SK-N-SH (cell line): Measurements from ENCODE around the gene RIMS1. TPM values are rescaled to one million over a fixed set of nuclear protein-coding genes. Genes with fewer than 3 reads are reported as not detected.

Experiments used
- CTCF ChIA-PET: fragments of 300-600, 350-600 bp; formaldehyde crosslinking; extraction: SDS; loops from one replicate; lab custom pipeline; 2021; lab: Yijun Ruan, JAX
- POLR2A ChIA-PET: fragments of 350-600 bp; sonication (Branson Sonifier 250); formaldehyde crosslinking; extraction: SDS; loops from one replicate; lab custom pipeline; 2020; ENCODE audit warnings: antibody characterized with exemption, inconsistent platforms; lab: Yijun Ruan, JAX
- DNase-seq: peaks from one replicate; pipeline ENCODE4 v3.0.0; 2012
- H2AFZ ChIP-seq: fragments of 200-600 bp; sonication (generic); 2 replicates; pipeline ENCODE4 v1.8.1; 2016; ENCODE audit warnings: antibody characterized with exemption, mild to moderate bottlenecking, low read depth
- H3F3A ChIP-seq: fragments of 200-600 bp; sonication (generic); replicated peaks from 2 replicates; pipeline ENCODE3; 2016; ENCODE audit warnings: antibody characterized with exemption, mild to moderate bottlenecking; ENCODE audit not compliant: insufficient read depth
- H3K27ac ChIP-seq, 2 experiments: fragments of 200-500 bp in 1 of 2; fragments of 200-600 bp in 1 of 2; sonication (Bioruptor generic) in 1 of 2; sonication (generic), shearing (Covaris generic) in 1 of 2; 2 replicates each; pipeline versions ENCODE4 v1.5.1 to v1.6.1; 2014 to 2016; ENCODE audit warnings: low read depth in 2 of 2, inconsistent platforms in 1 of 2, low read length in 1 of 2, mild to moderate bottlenecking in 1 of 2, mixed read lengths in 1 of 2
- H3K27me3 ChIP-seq: fragments of 200-600 bp; sonication (generic), shearing (Covaris generic); 2 replicates; pipeline ENCODE4 v1.6.1; 2016; ENCODE audit warnings: mixed run types; ENCODE audit not compliant: insufficient read depth
- H3K36me3 ChIP-seq, 2 experiments: fragments of 200-500 bp in 1 of 2; fragments of 200-600 bp in 1 of 2; sonication (Bioruptor generic) in 1 of 2; sonication (generic) in 1 of 2; replicated peaks in 1 of 2; 2 replicates each; pipeline versions ENCODE3 to v1.5.1; 2014 to 2016; ENCODE audit warnings: low read length in 1 of 2, mild to moderate bottlenecking in 1 of 2; ENCODE audit not compliant: insufficient read depth in 2 of 2, control insufficient read depth in 1 of 2
- H3K4me1 ChIP-seq, 2 experiments: fragments of 200-500 bp in 1 of 2; fragments of 200-600 bp in 1 of 2; sonication (Bioruptor generic) in 1 of 2; sonication (generic), shearing (Covaris generic) in 1 of 2; 2 replicates each; pipeline versions ENCODE4 v1.5.1 to v1.6.1; 2014 to 2016; ENCODE audit warnings: low read depth in 1 of 2, low read length in 1 of 2, mixed run types in 1 of 2; ENCODE audit not compliant: insufficient read depth in 2 of 2, control insufficient read depth in 1 of 2
- H3K4me2 ChIP-seq: fragments of 200-600 bp; sonication (generic), shearing (Covaris generic); 2 replicates; pipeline ENCODE4 v1.6.1; 2017; ENCODE audit warnings: mixed run types
- H3K4me3 ChIP-seq, 2 experiments: fragments of 200-500 bp in 1 of 2; fragments of 200-600 bp in 1 of 2; sonication (Bioruptor generic) in 1 of 2; sonication (generic), shearing (Covaris generic) in 1 of 2; 2 replicates each; pipeline versions ENCODE4 v1.5.1 to v1.8.1; 2014 to 2016; ENCODE audit warnings: low read depth in 2 of 2, inconsistent platforms in 1 of 2, low read length in 1 of 2, mild to moderate bottlenecking in 1 of 2, mixed read lengths in 1 of 2, moderate library complexity in 1 of 2
- H3K79me2 ChIP-seq: fragments of 200-600 bp; sonication (generic); 2 replicates; pipeline ENCODE4 v1.8.1; 2017; ENCODE audit warnings: mild to moderate bottlenecking; ENCODE audit not compliant: insufficient read depth
- H3K9ac ChIP-seq: fragments of 200-600 bp; sonication (generic); 2 replicates; pipeline ENCODE4 v1.6.1; 2017; ENCODE audit warnings: mixed run types
- H3K9me2 ChIP-seq: fragments of 200-600 bp; sonication (generic); 2 replicates; pipeline ENCODE4 v1.6.1; 2017; ENCODE audit warnings: mixed run types
- H3K9me3 ChIP-seq: fragments of 200-600 bp; sonication (generic); 2 replicates; pipeline ENCODE4 v1.6.1; 2017; ENCODE audit warnings: mixed run types, mild to moderate bottlenecking, moderate library complexity
- H4K20me1 ChIP-seq: fragments of 200-600 bp; sonication (generic); 2 replicates; pipeline ENCODE4 v1.6.1; 2017; ENCODE audit warnings: mild to moderate bottlenecking, mixed run types; ENCODE audit not compliant: insufficient read depth
- CHD2 ChIP-seq: fragments of 150-350 bp; IDR thresholded peaks from 2 replicates; pipeline ENCODE4 v1.6.1; 2018; ENCODE audit warnings: low read length; ENCODE audit not compliant: partially characterized antibody
- EZH2phosphoT487 ChIP-seq: fragments of 200-600 bp; sonication (generic); IDR thresholded peaks from 2 replicates; pipeline ENCODE4 v1.6.1; 2017; ENCODE audit warnings: low read depth, mixed run types, mild to moderate bottlenecking, antibody characterized with exemption, moderate library complexity, borderline replicate concordance
- FOXM1 ChIP-seq: IDR thresholded peaks from 2 replicates; pipeline ENCODE4 v1.4.0; 2012; ENCODE audit warnings: low read depth, mild to moderate bottlenecking
- MEF2A ChIP-seq: IDR thresholded peaks from 2 replicates; pipeline ENCODE4 v1.4.0; 2012; ENCODE audit warnings: low read depth, borderline replicate concordance
- NRF1 ChIP-seq: IDR thresholded peaks from 2 replicates; pipeline ENCODE4 v1.6.1; 2012; ENCODE audit warnings: low read depth, mild to moderate bottlenecking, low read length
- POLR2AphosphoS5 ChIP-seq: IDR thresholded peaks from 2 replicates; pipeline ENCODE4 v1.6.1; 2012; ENCODE audit warnings: low read depth, low read length
- RCOR1 ChIP-seq: fragments of 150-350 bp; IDR thresholded peaks from 2 replicates; pipeline ENCODE4 v1.6.1; 2017; ENCODE audit warnings: antibody characterized with exemption, low read length
- REST ChIP-seq: IDR thresholded peaks from 2 replicates; pipeline ENCODE4 v1.6.1; 2012; ENCODE audit warnings: mild to moderate bottlenecking, low read depth, low read length, moderate library complexity
- RFX5 ChIP-seq: IDR thresholded peaks from 2 replicates; pipeline ENCODE4 v1.6.1; 2012; ENCODE audit warnings: mild to moderate bottlenecking, improper control_type of control experiment, low read length
- RXRA ChIP-seq: IDR thresholded peaks from 2 replicates; pipeline ENCODE4 v1.4.0; 2012; ENCODE audit warnings: low read depth, mild to moderate bottlenecking, borderline replicate concordance
- USF2 ChIP-seq: fragments of 150-350 bp; IDR thresholded peaks from 2 replicates; pipeline ENCODE4 v1.6.1; 2017; ENCODE audit warnings: antibody characterized with exemption, low read length, low read depth, borderline replicate concordance
- YY1 ChIP-seq: IDR thresholded peaks from 2 replicates; pipeline ENCODE4 v1.4.0; 2012; ENCODE audit warnings: low read depth, mild to moderate bottlenecking
- ZBTB33 ChIP-seq: IDR thresholded peaks from 2 replicates; pipeline ENCODE4 v1.4.0; 2012; ENCODE audit warnings: low read depth, borderline replicate concordance
- WGBS: methylation state at CpG from one replicate; pipeline ENCODE4 v1.1.6; 2017; ENCODE audit warnings: low lambda C conversion rate; 5-methylcytosine and 5-hydroxymethylcytosine counted together
- polyA plus RNA-seq, 3 experiments: library from polyadenylated mRNA; depleted of rRNA; stranded (reverse); fragments of >200 nt; gene quantifications; 2 replicates each; pipeline ENCODE4 v1.2.3, GENCODE V29; 2012
- TF ChIP-seq, protein P1 (sequence below): IDR thresholded peaks from 2 replicates; pipeline ENCODE4 v1.4.0; 2012; ENCODE audit warnings: low read depth

RIMS1 gene
- polyA plus RNA-seq, 1 of the 3 experiments (the other 2 are of a cell fraction) = 0.20 TPM

DNA sequence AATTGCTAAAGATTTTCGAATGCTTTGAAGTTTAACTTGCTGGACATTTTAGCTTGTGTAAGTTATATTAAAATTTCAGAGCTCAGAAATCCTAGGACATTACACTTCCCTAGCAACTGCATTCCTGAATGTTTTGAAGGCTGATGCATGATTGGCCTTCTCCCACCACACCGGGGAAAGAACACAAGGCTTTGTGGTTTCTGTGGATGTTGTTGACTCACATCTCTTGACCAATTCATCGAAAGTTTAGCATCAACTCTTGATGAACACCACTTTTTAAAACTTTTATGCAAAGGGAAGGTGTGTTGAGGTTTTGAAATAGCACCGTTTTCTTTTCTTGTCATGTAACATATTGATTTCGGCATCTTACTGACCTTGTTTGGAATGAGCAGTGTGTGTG is 81.1 kb downstream of the RIMS1 start:
- Histone ChIP-seq H4K20me1 (no peaks in the 10 kb centered on the region), H2AFZ (no peak overlapping the region), H3K27ac (no peak overlapping the region), H3K79me2 (no peaks in the 10 kb centered on the region), H3K4me3 (no peak overlapping the region), H3K4me2 (no peak overlapping the region), H3K9me3 (no peaks in the 10 kb centered on the region), H3K9ac (no peak overlapping the region), H3K9me2 (no peaks in the 10 kb centered on the region), H3F3A (no peaks in the 10 kb centered on the region), H3K4me1 (no peaks in the 10 kb centered on the region), H3K27me3 (no peaks in the 10 kb centered on the region), H3K36me3 (no peaks in the 10 kb centered on the region)
- POLR2A ChIA-PET = no interaction called here
- 27% methylated on average over 5 of the region's 5 CpGs for WGBS
- DNase-seq = no peak
- CTCF ChIA-PET = no interaction called here
- TF ChIP-seq EZH2phosphoT487 = no peak
- no peak for TF ChIP-seq RFX5
- no peak for TF ChIP-seq REST
- no peak for TF ChIP-seq RCOR1
- no peak for TF ChIP-seq ZBTB33
- no peak for TF ChIP-seq MEF2A
- no peak for TF ChIP-seq NRF1

DNA sequence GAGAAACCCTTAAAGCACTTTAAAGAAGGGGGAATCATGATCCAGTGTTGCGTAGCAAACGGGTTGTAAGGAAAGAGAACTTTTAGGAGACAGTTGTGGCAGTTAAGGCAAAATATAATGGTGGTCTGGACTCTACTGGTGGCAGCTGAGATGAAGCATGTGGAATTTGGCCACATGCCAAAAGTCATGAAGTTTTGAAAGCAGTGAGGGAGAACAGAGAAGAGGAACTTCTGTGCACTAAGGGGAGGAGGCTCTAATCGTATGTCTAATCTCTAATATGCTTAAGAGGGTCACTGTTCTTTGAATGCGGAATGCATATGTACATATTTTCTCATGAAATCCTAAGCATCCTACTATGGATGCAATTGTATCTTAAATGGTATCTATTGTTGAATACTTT is 91.5 kb downstream of the RIMS1 start:
- no peak overlapping the region for H3K4me2 ChIP-seq
- H3K9ac ChIP-seq = no peak overlapping the region
- no peak overlapping the region for H2AFZ ChIP-seq
- no peaks in the 10 kb centered on the region for H3K36me3 ChIP-seq
- no peak overlapping the region for H3K27ac ChIP-seq
- no peaks in the 10 kb centered on the region for H4K20me1 ChIP-seq
- 59% methylated on average over 4 of the region's 4 CpGs for WGBS
- no peaks in the 10 kb centered on the region for H3F3A ChIP-seq
- H3K9me3 ChIP-seq = no peaks in the 10 kb centered on the region
- no peak overlapping the region for H3K4me3 ChIP-seq
- H3K9me2 ChIP-seq = no peaks in the 10 kb centered on the region
- CTCF ChIA-PET = no interaction called here
- POLR2A ChIA-PET = no interaction called here
- no peak for DNase-seq
- no peaks in the 10 kb centered on the region for H3K4me1 ChIP-seq
- no peaks in the 10 kb centered on the region for H3K27me3 ChIP-seq
- no peaks in the 10 kb centered on the region for H3K79me2 ChIP-seq
- TF ChIP-seq RFX5 (no peak), YY1 (no peak), CHD2 (no peak), USF2 (no peak), FOXM1 (no peak), ZBTB33 (no peak), RXRA (no peak), POLR2AphosphoS5 (no peak), NRF1 (no peak), REST (no peak)
- TF ChIP-seq, protein P1, sequence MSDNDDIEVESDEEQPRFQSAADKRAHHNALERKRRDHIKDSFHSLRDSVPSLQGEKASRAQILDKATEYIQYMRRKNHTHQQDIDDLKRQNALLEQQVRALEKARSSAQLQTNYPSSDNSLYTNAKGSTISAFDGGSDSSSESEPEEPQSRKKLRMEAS = no peak
